Anterior cingulate cortex (tissue), 58 donors: ENCODE measurements around the gene CSMD2.

Experiments used
- DNase-seq, 58 donors: peaks; one replicate each; lab custom pipeline; 2025; lab: John Stamatoyannopoulos, UW

CSMD2 gene

DNA sequence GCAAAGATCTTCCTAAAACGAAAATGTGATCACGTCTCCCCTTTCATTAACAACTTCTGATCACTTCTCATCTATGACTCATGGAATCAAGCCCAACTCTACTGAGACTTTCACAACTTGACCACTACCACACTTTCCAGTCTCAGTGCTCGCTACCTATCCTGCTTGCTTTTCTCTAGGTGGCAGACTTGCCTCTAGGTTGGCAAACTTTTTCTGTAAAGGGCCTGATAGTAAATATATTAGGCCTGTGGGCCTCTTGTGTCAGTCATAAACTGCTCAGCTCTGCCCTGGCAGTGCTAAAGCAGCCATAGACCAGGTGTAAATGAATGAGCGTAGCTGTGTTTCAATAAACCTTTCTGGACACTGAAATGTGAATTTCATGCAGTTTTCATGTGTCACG, 322.7 kb downstream of the CSMD2 start:
- DNase-seq, result no peak

DNA sequence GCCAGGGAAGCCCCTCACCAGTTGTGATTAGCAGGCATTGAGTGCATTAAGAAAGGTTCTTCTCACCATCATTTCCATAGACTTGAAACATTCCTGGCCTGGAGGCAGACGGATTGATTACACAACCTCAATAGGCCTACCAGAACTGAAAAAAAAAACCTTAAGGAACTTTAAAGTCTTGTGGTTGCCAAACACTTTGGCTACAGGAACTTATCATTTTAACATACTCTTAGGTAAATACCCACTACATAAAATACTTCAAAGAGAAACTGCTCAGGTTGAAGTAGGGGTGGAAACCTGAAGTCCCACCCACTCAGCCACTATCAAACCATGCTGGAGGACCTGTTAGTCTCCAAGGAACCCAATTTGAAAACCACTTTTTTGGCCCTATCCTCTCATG, 323.5 kb downstream of the CSMD2 start:
- DNase-seq, result no peak

DNA sequence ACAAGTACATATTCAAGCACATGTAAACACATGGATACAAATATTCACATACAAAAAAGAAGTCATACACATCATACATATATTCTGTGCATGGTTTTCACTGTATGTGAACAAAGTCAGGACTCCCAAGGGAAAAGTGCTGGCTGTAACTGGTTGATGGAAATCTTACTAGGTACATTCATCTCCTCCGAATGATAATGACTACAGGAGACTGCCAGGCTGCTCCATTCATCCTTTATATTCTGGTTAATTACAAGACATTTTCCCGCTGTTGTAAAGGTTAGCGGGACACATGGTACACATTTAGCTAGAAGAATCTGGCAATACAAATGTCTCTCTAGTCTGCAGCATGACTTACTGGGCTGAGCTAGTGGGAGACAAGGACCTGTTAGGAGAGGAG, 327.4 kb downstream of the CSMD2 start:
- DNase-seq, result no peak

DNA sequence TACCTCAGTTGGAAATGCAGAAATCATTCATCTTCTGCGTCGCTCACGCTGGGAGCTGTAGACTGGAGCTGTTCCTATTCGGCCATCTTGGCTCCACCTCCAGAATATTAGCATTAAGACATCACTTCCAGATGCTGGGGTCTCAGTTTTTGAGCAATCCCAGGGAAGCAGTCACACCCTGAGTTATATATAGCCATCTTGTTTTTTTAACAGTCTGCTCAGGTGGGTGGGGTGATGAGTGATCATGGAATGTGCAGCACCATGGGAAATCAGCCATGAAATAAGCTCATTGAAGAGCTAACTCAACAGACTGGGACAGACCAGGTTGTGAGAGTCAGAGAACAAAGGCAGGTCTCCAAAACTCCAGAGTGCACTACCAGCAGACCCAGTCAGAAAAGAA, 328.1 kb downstream of the CSMD2 start:
- no peak for DNase-seq

DNA sequence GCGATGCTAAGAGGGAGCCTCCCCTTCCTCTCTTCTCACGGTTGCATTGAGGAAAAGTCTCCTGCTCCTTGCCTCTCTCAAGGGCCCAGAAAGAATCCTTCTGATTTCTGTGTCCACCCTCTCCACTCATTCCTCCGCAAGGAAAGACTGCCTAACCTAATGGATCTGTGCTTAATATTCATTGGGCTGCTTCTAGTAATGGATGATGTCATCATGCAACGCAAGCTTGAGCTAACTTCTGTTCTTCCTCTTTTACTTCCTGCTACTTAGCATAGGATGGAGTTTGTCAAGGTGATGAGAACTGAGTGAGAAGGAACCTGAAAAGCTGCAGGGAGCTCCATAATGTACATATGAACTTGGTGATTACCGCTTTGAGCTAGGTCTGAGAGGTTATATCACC, 336.4 kb downstream of the CSMD2 start:
- DNase-seq, result no peak

DNA sequence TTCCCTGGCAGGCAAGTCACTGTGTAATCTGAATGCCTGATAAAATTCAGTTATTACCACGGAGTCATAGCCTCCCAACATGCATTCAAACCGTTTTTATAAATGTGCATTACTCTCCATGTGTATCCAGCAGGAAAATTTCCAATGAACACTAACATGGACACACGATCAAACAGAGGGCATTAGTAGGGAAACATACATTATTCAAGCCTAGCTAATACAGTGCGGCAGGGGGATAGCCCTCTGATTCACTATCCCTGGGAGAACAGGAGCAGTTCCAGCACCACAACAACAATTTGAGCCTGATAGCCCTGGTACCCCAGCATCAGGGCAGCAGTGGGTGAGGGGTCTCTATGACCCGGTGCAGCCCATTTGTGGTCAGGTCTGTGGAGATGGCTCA, 337.0 kb downstream of the CSMD2 start:
- no peak for DNase-seq

GRCh38 chr1:33826711-33827110, 338.3 kb downstream of the CSMD2 start:
- DNase-seq, result no peak

DNA sequence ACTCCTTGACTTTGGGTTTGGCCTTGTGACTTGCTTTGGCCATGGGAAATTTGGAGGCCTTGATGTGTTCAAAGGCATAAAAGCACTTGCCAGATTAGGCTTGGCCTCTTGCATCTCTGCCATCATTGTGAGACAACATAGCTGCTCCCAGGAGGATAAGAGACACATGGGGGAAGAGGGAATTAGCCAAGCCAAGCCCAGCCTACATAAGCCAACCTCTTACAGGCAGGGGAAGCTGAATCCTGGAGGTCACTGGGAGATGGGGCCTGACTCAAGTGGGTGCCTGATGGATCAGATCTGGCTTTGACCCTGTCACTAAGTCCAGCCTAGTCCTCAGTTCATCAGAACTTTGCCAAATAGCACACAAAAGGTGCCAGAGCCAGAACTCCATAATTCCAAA, 338.7 kb downstream of the CSMD2 start:
- no peak for DNase-seq

DNA sequence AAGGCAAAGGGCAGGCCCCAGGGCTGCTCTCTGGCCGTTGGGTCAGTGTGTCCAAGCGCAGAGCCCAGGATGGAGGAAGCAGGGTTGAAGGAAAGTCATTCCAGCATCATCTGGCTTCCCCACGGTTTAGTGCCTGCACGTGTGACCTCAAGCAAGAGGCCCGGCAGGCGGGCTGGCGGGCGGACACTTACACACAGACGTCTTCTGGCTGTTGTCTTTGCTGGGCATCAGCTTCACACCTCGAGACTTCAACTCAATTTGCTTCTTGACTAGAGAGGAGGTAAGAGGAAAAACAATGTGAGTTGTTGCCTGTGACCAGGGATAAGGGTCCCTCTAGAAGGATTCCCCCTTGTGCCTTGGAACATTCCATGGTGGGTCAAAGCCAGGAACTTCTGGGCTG, 339.5 kb downstream of the CSMD2 start:
- no peak for DNase-seq

- DNase-seq, result no peak
Measured at GRCh38 chr1:33824971-33825370, 340.1 kb downstream of the CSMD2 start.

DNA sequence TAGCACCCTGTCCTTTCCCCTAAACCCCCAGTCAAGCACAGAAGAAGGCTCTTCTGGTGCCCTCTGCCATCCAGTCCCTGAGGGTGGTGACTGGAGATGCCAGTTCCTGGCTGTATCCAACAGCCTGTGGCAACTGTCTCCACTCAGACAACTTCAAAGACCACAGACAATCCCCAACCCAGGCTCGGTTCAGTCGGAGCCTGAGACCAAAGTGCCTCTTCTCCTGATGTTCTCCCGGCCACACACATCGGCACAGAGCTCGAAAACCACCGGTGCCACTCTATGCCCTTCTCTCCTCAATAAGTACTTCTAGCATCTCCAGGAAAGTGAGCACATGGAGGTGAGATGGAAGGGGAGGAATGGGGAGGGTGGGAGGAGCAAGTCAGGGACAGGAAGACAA, 340.7 kb downstream of the CSMD2 start:
- DNase-seq, result no peak

GRCh38 chr1:33823830-33824229, 341.2 kb downstream of the CSMD2 start:
- no peak for DNase-seq

GRCh38 chr1:33823401-33823800, 341.6 kb downstream of the CSMD2 start:
- no peak for DNase-seq

GRCh38 chr1:33822396-33822795, 342.6 kb downstream of the CSMD2 start:
- no peak for DNase-seq

- no peak for DNase-seq
Measured at GRCh38 chr1:33821291-33821690, 343.7 kb downstream of the CSMD2 start.

- DNase-seq, result no peak
Measured at GRCh38 chr1:33820804-33821203, 344.2 kb downstream of the CSMD2 start.

DNA sequence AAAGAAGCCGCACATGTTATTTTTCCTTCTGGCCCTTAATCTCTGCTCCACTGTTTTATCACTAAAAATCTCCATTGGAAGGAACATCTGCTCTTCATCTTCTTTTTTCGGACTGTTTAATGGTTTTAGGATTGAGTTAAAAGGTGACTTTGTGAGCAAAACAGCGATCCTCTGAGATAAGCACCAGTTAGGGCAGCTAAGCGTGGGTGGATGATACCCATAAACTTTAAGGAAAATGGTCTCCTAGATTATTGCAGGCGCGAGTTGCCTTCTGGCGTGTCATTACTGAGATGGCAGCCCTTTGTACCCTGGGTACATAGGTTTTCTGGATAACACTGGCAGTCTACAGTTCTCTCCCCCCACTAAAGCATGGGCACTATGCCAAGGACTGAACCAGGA, 345.1 kb downstream of the CSMD2 start:
- DNase-seq, result no peak

DNA sequence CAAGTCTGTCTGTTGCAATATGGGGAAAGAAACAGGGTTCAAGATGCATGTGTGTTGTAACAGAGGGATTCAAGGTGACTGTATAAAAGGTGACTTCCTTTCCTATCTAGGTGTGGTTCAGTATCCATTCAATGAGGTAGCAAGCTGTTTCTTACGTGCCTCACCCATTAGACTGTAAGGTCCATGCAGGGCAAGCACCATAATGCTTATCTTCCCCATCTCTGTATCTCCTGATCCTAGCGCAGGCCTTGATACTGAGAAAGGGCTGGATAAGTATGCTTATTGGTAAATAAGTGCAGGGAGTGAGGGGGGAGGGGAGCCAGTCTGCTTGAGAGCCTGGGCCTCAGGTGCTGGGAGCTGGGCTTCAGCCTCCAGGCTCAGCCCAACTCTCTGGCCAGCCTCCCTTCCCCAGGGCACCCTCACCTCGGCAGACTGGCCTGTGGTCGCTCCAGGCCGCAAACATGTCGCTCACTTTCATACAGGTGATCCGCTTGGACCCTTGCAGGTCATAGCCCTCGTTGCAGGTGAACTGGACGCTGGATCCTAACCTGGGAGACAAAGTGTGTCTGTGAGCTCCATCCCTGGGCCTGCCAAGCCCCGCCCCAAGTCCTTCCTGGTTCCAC, 345.6 kb downstream of the CSMD2 start:
- no peak for DNase-seq

GRCh38 chr1:33818071-33818470, 347.0 kb downstream of the CSMD2 start:
- no peak for DNase-seq

DNA sequence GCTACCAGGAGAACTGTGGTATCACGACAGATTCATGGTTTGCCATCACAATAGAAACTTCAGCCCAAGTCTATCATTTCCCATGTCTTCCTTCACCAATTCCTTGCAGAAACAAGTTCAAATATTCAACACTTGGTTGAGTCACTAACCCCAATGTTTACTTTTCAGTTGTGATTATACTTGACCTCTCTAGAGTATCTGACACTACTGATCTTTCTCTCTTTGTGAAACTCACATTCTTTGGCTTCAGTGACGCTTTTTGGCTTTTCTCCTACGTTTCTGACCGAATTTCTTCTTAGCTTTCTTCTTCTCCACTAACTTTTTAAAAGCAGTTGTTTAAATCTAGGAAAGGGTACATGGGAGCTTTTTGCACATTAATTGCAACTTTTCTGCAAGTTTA, 350.0 kb downstream of the CSMD2 start:
- DNase-seq, result no peak

- no peak for DNase-seq
Measured at GRCh38 chr1:33814166-33814565, 350.9 kb downstream of the CSMD2 start.

GRCh38 chr1:33810571-33810970, 354.5 kb downstream of the CSMD2 start:
- no peak for DNase-seq

DNA sequence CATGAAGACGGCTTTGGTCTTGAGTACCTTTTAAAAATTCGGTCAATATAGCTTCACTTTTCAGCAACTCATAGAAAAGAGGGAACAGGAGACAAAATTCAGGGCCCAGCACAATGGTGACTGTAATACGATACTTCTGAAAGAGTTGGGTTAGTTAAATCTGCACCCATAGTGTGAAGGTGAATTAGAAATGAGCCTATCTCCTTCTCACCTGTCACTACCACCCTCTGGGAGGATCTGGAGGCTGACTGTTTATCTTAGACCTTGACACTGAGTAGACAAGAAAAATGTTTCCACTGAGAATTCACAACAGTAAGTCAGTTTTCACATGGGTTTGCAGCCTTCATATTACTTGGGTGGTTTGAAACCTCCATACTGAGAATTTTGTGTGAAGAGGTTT, 359.0 kb downstream of the CSMD2 start:
- no peak for DNase-seq
